ENCODE results near the gene NLRP3.

GRCh38 chr1:247402120-247402675 is 13.8 kb upstream of the NLRP3 start:
- TF ChIP-seq, protein P1, sequence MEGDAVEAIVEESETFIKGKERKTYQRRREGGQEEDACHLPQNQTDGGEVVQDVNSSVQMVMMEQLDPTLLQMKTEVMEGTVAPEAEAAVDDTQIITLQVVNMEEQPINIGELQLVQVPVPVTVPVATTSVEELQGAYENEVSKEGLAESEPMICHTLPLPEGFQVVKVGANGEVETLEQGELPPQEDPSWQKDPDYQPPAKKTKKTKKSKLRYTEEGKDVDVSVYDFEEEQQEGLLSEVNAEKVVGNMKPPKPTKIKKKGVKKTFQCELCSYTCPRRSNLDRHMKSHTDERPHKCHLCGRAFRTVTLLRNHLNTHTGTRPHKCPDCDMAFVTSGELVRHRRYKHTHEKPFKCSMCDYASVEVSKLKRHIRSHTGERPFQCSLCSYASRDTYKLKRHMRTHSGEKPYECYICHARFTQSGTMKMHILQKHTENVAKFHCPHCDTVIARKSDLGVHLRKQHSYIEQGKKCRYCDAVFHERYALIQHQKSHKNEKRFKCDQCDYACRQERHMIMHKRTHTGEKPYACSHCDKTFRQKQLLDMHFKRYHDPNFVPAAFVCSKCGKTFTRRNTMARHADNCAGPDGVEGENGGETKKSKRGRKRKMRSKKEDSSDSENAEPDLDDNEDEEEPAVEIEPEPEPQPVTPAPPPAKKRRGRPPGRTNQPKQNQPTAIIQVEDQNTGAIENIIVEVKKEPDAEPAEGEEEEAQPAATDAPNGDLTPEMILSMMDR (conservative IDR thresholded peaks at IDR 0.05), result no peak
- no peak for TF ChIP-seq EZH2 (IDR thresholded peaks at IDR 0.05; ENCODE audit: low read depth)
